ENCODE results near the gene CCL11.

GRCh38 chr17:34313164-34313563 lies 27.6 kb downstream of the CCL11 start:
- TF ChIP-seq CTCF (IDR thresholded peaks at IDR 0.05) (no peak), RELA (CRISPR knock-in tag; IDR thresholded peaks at IDR 0.05; ENCODE audit: borderline replicate concordance) (no peak), CBFB (CRISPR knock-in tag; IDR thresholded peaks at IDR 0.05; ENCODE audit: low read depth) (no peak), ATF3 (CRISPR knock-in tag; conservative IDR thresholded peaks at IDR 0.05) (no peak), MAX (CRISPR knock-in tag; IDR thresholded peaks at IDR 0.05) (no peak), SP1 (CRISPR knock-in tag; conservative IDR thresholded peaks at IDR 0.05) (no peak), STAT6 (CRISPR knock-in tag; conservative IDR thresholded peaks at IDR 0.05; ENCODE audit: low read depth) (no peak), E2F4 (CRISPR knock-in tag; IDR thresholded peaks at IDR 0.05; ENCODE audit: borderline replicate concordance, low read depth) (no peak), USF2 (CRISPR knock-in tag; IDR thresholded peaks at IDR 0.05) (no peak), MLX (CRISPR knock-in tag; IDR thresholded peaks at IDR 0.05) (no peak), ERG (CRISPR knock-in tag; IDR thresholded peaks at IDR 0.05) (no peak), FOXP1 (CRISPR knock-in tag; IDR thresholded peaks at IDR 0.05; ENCODE audit: borderline replicate concordance) (no peak)

Data from WTC11 (cell line).